Activated CD4-positive, alpha-beta T cell treated with anti-CD3 and anti-CD28 coated beads, Interleukin-2, amount 10 ng/mL, durations not matched to agents 7 days and 5 days (primary cell): ENCODE measurements around the gene NUP93. TPM values are rescaled to one million over a fixed set of nuclear protein-coding genes. Genes with fewer than 3 reads are reported as not detected.

Experiments
- CTCF ChIA-PET: fragments of 350-600 bp; sonication (Branson Sonifier 250); formaldehyde crosslinking; loops from one replicate; lab custom pipeline; 2021; ENCODE audit warnings: antibody characterized with exemption; lab: Charles Lee
- POLR2A ChIA-PET: fragments of 350-600 bp; sonication (Branson Sonifier 250); formaldehyde crosslinking; loops from one replicate; lab custom pipeline; 2021; ENCODE audit warnings: antibody characterized with exemption; lab: Charles Lee
- DNase-seq: peaks from one replicate; pipeline ENCODE4 v3.0.0-alpha.2; 2020
- H3K27ac Mint-ChIP-seq: one replicate; pipeline ENCODE4 v1.8.0; 2021; ENCODE audit warnings: mild to moderate bottlenecking, moderate library complexity, mixed read lengths
- H3K27me3 Mint-ChIP-seq: one replicate; pipeline ENCODE4 v1.8.0; 2021; ENCODE audit warnings: mixed read lengths
- H3K36me3 Mint-ChIP-seq: one replicate; pipeline ENCODE4 v1.8.0; 2021; ENCODE audit warnings: low read depth, mixed read lengths
- H3K4me1 Mint-ChIP-seq: one replicate; pipeline ENCODE4 v1.8.0; 2021; ENCODE audit warnings: mixed read lengths
- H3K4me3 Mint-ChIP-seq: one replicate; pipeline ENCODE4 v1.8.0; 2021; ENCODE audit warnings: mild to moderate bottlenecking, moderate library complexity, mixed read lengths
- H3K9me3 Mint-ChIP-seq: one replicate; pipeline ENCODE4 v1.8.0; 2021; ENCODE audit warnings: mixed read lengths
- total RNA-seq, 2 experiments: library from RNA; stranded (reverse); gene quantifications; one replicate each; pipeline ENCODE4 v1.2.3, GENCODE V29; 2021

NUP93 gene
- total RNA-seq, 2 experiments from 2014 or later: 85.0 to 85.9 TPM

- H3K27ac Mint-ChIP-seq: no peak overlapping the region
- ChIA-PET CTCF (interaction anchor here (0.5 kb wide), 1 partner anchor 1394 kb away, joined by 5 read pairs; no protein-coding TSS in a partner anchor), POLR2A (no interaction called here)
- H3K36me3 Mint-ChIP-seq: peaks cover 37% of the 10 kb centered on the region
- H3K4me3 Mint-ChIP-seq: no peak overlapping the region
- H3K4me1 Mint-ChIP-seq: peaks cover 2% of the 10 kb centered on the region
- H3K27me3 Mint-ChIP-seq: no peaks in the 10 kb centered on the region
- no peak for DNase-seq
- H3K9me3 Mint-ChIP-seq: peaks cover 14% of the 10 kb centered on the region
Observed at GRCh38 chr16:56753410-56753809, 23.5 kb downstream of the NUP93 start.

GRCh38 chr16:56755038-56755437, 25.1 kb downstream of the NUP93 start:
- CTCF ChIA-PET: no interaction called here
- H3K4me3 Mint-ChIP-seq: no peak overlapping the region
- no peaks in the 10 kb centered on the region for H3K27me3 Mint-ChIP-seq
- peaks cover 1% of the 10 kb centered on the region for H3K4me1 Mint-ChIP-seq
- peaks cover 39% of the 10 kb centered on the region for H3K36me3 Mint-ChIP-seq
- H3K27ac Mint-ChIP-seq: no peak overlapping the region
- no peak for DNase-seq
- POLR2A ChIA-PET: no interaction called here
- H3K9me3 Mint-ChIP-seq: peaks cover 14% of the 10 kb centered on the region

- H3K4me3 Mint-ChIP-seq: no peak overlapping the region
- no peaks in the 10 kb centered on the region for H3K27me3 Mint-ChIP-seq
- no peaks in the 10 kb centered on the region for H3K4me1 Mint-ChIP-seq
- no peak overlapping the region for H3K27ac Mint-ChIP-seq
- DNase-seq: no peak
- peaks cover 14% of the 10 kb centered on the region for H3K9me3 Mint-ChIP-seq
- peaks cover 42% of the 10 kb centered on the region for H3K36me3 Mint-ChIP-seq
- ChIA-PET CTCF (no interaction called here), POLR2A (no interaction called here)
Observed at GRCh38 chr16:56758432-56758831, 28.5 kb downstream of the NUP93 start.

GRCh38 chr16:56758930-56759329, 29.0 kb downstream of the NUP93 start:
- ChIA-PET POLR2A (no interaction called here), CTCF (no interaction called here)
- peaks cover 9% of the 10 kb centered on the region for H3K9me3 Mint-ChIP-seq
- no peaks in the 10 kb centered on the region for H3K27me3 Mint-ChIP-seq
- peaks cover 39% of the 10 kb centered on the region for H3K36me3 Mint-ChIP-seq
- no peak overlapping the region for H3K27ac Mint-ChIP-seq
- no peak for DNase-seq
- peaks cover 2% of the 10 kb centered on the region for H3K4me1 Mint-ChIP-seq
- no peak overlapping the region for H3K4me3 Mint-ChIP-seq

GRCh38 chr16:56763291-56763916, 33.5 kb downstream of the NUP93 start:
- CTCF ChIA-PET: no interaction called here

GRCh38 chr16:56764835-56765234, 34.9 kb downstream of the NUP93 start:
- Mint-ChIP-seq H3K36me3 (peaks cover 18% of the 10 kb centered on the region), H3K27ac (peak overlapping the region; percentile 52), H3K4me3 (no peak overlapping the region), H3K4me1 (peaks cover 13% of the 10 kb centered on the region), H3K27me3 (no peaks in the 10 kb centered on the region), H3K9me3 (no peaks in the 10 kb centered on the region)
- ChIA-PET CTCF (interaction anchor here (0.9 to 1.5 kb wide), 2 partner anchors 21 to 25 kb away, joined by 3 to 4 read pairs; no protein-coding TSS in a partner anchor), POLR2A (no interaction called here)
- DNase-seq: no peak

More at GRCh38 chr16:56763291-56763916, 33.5 kb downstream of the NUP93 start:
- Mint-ChIP-seq H3K27me3 (no peaks in the 10 kb centered on the region), H3K36me3 (peaks cover 29% of the 10 kb centered on the region), H3K27ac (no peak overlapping the region), H3K9me3 (no peaks in the 10 kb centered on the region), H3K4me1 (peaks cover 11% of the 10 kb centered on the region), H3K4me3 (no peak overlapping the region)
- no peak for DNase-seq
- POLR2A ChIA-PET: no interaction called here

- peaks cover 14% of the 10 kb centered on the region for H3K4me1 Mint-ChIP-seq
- H3K27ac Mint-ChIP-seq: no peak overlapping the region
- no peaks in the 10 kb centered on the region for H3K9me3 Mint-ChIP-seq
- CTCF ChIA-PET: no interaction called here
- H3K27me3 Mint-ChIP-seq: no peaks in the 10 kb centered on the region
- no peak for DNase-seq
- peaks cover 13% of the 10 kb centered on the region for H3K36me3 Mint-ChIP-seq
- POLR2A ChIA-PET: no interaction called here
- H3K4me3 Mint-ChIP-seq: no peak overlapping the region
Observed at GRCh38 chr16:56765949-56766348, 36.0 kb downstream of the NUP93 start.

GRCh38 chr16:56767024-56767423, 37.1 kb downstream of the NUP93 start:
- Mint-ChIP-seq H3K4me3 (no peak overlapping the region), H3K4me1 (peaks cover 25% of the 10 kb centered on the region), H3K27ac (no peak overlapping the region), H3K9me3 (no peaks in the 10 kb centered on the region), H3K36me3 (peaks cover 8% of the 10 kb centered on the region), H3K27me3 (no peaks in the 10 kb centered on the region)
- ChIA-PET POLR2A (no interaction called here), CTCF (no interaction called here)
- DNase-seq: no peak

- H3K4me1 Mint-ChIP-seq: peaks cover 31% of the 10 kb centered on the region
- no peak overlapping the region for H3K27ac Mint-ChIP-seq
- no peaks in the 10 kb centered on the region for H3K36me3 Mint-ChIP-seq
- ChIA-PET CTCF (interaction anchor here (1.3 kb wide), 1 partner anchor 9 kb away, joined by 5 read pairs; no protein-coding TSS in a partner anchor), POLR2A (no interaction called here)
- DNase-seq: no peak
- no peaks in the 10 kb centered on the region for H3K9me3 Mint-ChIP-seq
- H3K27me3 Mint-ChIP-seq: no peaks in the 10 kb centered on the region
- no peak overlapping the region for H3K4me3 Mint-ChIP-seq
Observed at GRCh38 chr16:56769677-56770076, 39.7 kb downstream of the NUP93 start.

GRCh38 chr16:56771558-56772279, 41.8 kb downstream of the NUP93 start:
- ChIA-PET POLR2A (no interaction called here), CTCF (interaction anchor here (0.6 kb wide), 1 partner anchor 70 kb away, joined by 3 read pairs; no protein-coding TSS in a partner anchor)
- H3K9me3 Mint-ChIP-seq: no peaks in the 10 kb centered on the region
- no peak overlapping the region for H3K4me3 Mint-ChIP-seq
- no peak for DNase-seq
- H3K4me1 Mint-ChIP-seq: peaks cover 27% of the 10 kb centered on the region
- H3K27me3 Mint-ChIP-seq: no peaks in the 10 kb centered on the region
- H3K27ac Mint-ChIP-seq: peak overlapping the region; percentile 43
- H3K36me3 Mint-ChIP-seq: no peaks in the 10 kb centered on the region

GRCh38 chr16:56773532-56773931, 43.6 kb downstream of the NUP93 start:
- Mint-ChIP-seq H3K4me3 (no peak overlapping the region), H3K4me1 (peaks cover 27% of the 10 kb centered on the region), H3K27ac (no peak overlapping the region), H3K27me3 (no peaks in the 10 kb centered on the region), H3K9me3 (no peaks in the 10 kb centered on the region), H3K36me3 (peaks cover 5% of the 10 kb centered on the region)
- CTCF ChIA-PET: no interaction called here
- POLR2A ChIA-PET: no interaction called here
- DNase-seq: no peak

- Mint-ChIP-seq H3K36me3 (peaks cover 5% of the 10 kb centered on the region), H3K27me3 (no peaks in the 10 kb centered on the region), H3K4me3 (no peak overlapping the region), H3K9me3 (no peaks in the 10 kb centered on the region), H3K27ac (no peak overlapping the region), H3K4me1 (peaks cover 26% of the 10 kb centered on the region)
- ChIA-PET CTCF (interaction anchor here (0.6 to 0.7 kb wide), 3 partner anchors 45 to 1123 kb away, joined by 4 to 5 read pairs (median 4); no protein-coding TSS in a partner anchor), POLR2A (no interaction called here)
- no peak for DNase-seq
Observed at GRCh38 chr16:56774016-56774680, 44.2 kb downstream of the NUP93 start.

GRCh38 chr16:56775162-56775561, 45.2 kb downstream of the NUP93 start:
- DNase-seq: no peak
- Mint-ChIP-seq H3K27me3 (no peaks in the 10 kb centered on the region), H3K9me3 (no peaks in the 10 kb centered on the region), H3K27ac (no peak overlapping the region), H3K4me3 (no peak overlapping the region), H3K4me1 (peaks cover 32% of the 10 kb centered on the region), H3K36me3 (peaks cover 5% of the 10 kb centered on the region)
- CTCF ChIA-PET: no interaction called here
- POLR2A ChIA-PET: no interaction called here
